Measurements from ENCODE around the gene SERTM1. TPM values are rescaled to one million over a fixed set of nuclear protein-coding genes. Genes with fewer than 3 reads are reported as not detected.

SERTM1 gene
- total and polyA plus RNA-seq, 2 of the 8 experiments (the other 6 are each of a cell fraction or from before 2014, with no cell fraction given), result 0.48 to 1.6 TPM

DNA sequence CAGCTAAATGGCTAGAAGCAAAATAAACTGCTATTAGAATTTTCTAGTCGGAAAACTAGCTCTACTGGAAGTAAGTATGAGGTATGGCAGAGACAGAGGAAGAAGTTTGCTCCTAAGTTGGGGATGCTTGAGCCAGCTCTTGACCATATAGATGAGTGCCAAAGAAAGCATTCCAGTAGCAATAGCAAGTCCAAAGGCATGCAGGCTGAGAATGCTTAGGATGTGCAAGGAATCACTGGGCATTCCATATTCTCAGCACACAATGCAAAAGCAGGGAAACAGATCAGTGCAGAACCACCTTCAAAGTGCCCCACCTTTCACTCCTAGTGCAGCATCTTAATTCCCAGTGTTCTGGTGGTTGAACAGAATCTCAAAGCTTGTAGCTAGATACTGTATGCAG is 32.9 kb downstream of the SERTM1 start:
- H3K4me3 ChIP-seq (ENCODE audit: extremely low read depth in 1 of 4, insufficient read depth in 2 of 4, low read depth in 3 of 4, low read length in 4 of 4), result no peak overlapping the region
- WGBS, 2 experiments (ENCODE audit: extremely low coverage in 1 of 2, insufficient coverage in 1 of 2, insufficient read length in 1 of 2, insufficient replicate concordance in 2 of 2, low coverage in 1 of 2, low lambda C conversion rate in 2 of 2, missing lambda C conversion rate in 1 of 2), result 100% methylated on average over 1 of the region's 1 CpG; no CpG with 5 or more reads in 1 of the 2 experiments
- no peak overlapping the region for H3K4ac ChIP-seq (replicated peaks; ENCODE audit: insufficient read length, low read depth, low read length)
- H3K4me1 ChIP-seq (replicated peaks in 1 of 4; ENCODE audit: control insufficient read depth in 3 of 4, insufficient read depth in 4 of 4, low read length in 3 of 4), result no peaks in the 10 kb centered on the region
- no peak overlapping the region for H2BK12ac ChIP-seq (ENCODE audit: low read depth, low read length)
- H3K79me2 ChIP-seq (ENCODE audit: control insufficient read depth in 1 of 2, insufficient read depth in 2 of 2, low read length in 2 of 2), result no peaks in the 10 kb centered on the region
- no peaks in the 10 kb centered on the region for H4K20me1 ChIP-seq (replicated peaks in 1 of 2; ENCODE audit: control insufficient read depth in 1 of 2, insufficient read depth in 2 of 2, low read length in 2 of 2)
- H4K8ac ChIP-seq (ENCODE audit: extremely low read depth, insufficient read depth, low read length), result no peak overlapping the region
- no peak overlapping the region for H3K4me2 ChIP-seq (ENCODE audit: insufficient read depth in 1 of 2, low read depth in 2 of 2, low read length in 2 of 2)
- H3K18ac ChIP-seq (ENCODE audit: extremely low read depth, low read length), result no peak overlapping the region
- no peaks in the 10 kb centered on the region for H3K27me3 ChIP-seq (replicated peaks in 1 of 4; ENCODE audit: control insufficient read depth in 3 of 4, extremely low read depth in 1 of 4, insufficient read depth in 3 of 4, low read length in 3 of 4)
- CTCF ChIA-PET (ENCODE audit: partially characterized antibody), result interaction anchor here (0.6 kb wide), 1 partner anchor 30 kb away, joined by 3 read pairs; no protein-coding TSS in a partner anchor
- H3K23me2 ChIP-seq (ENCODE audit: low read depth, low read length), result no peaks in the 10 kb centered on the region
- H3K36me3 ChIP-seq (ENCODE audit: control insufficient read depth in 2 of 4, insufficient read depth in 4 of 4, low read length in 3 of 4), result no peaks in the 10 kb centered on the region
- no peak overlapping the region for H2AFZ ChIP-seq (ENCODE audit: low read length)
- FAIRE-seq (no peak), DNase-seq (ENCODE audit: low read depth in 1 of 2, low spot score in 2 of 2) (no peak)
- no peaks in the 10 kb centered on the region for H3K79me1 ChIP-seq (ENCODE audit: low read depth, low read length)
- H2BK15ac ChIP-seq (ENCODE audit: low read length), result no peak overlapping the region
- H2BK120ac ChIP-seq (replicated peaks; ENCODE audit: low read depth, low read length), result no peak overlapping the region
- no peak overlapping the region for H3K23ac ChIP-seq (ENCODE audit: insufficient read length)
- no peak overlapping the region for H3K27ac ChIP-seq (ENCODE audit: low read depth, low read length)
- H2BK5ac ChIP-seq (ENCODE audit: low read depth, low read length), result no peak overlapping the region
- H3K9me3 ChIP-seq (ENCODE audit: insufficient read depth in 2 of 2, low read depth in 1 of 2, low read length in 1 of 2), result no peaks in the 10 kb centered on the region
- H2AK5ac ChIP-seq (ENCODE audit: low read depth, low read length), result no peak overlapping the region
- TF ChIP-seq TCF12 (IDR thresholded peaks at IDR 0.05; ENCODE audit: low read depth, low read length), result no peak
- no peak for TF ChIP-seq SP2 (IDR thresholded peaks at IDR 0.05; ENCODE audit: low read length)
- TF ChIP-seq JUND (IDR thresholded peaks at IDR 0.05; ENCODE audit: low read length), result no peak
- TF ChIP-seq NANOG (IDR thresholded peaks at IDR 0.05; ENCODE audit: insufficient read depth, low read depth, low read length, poor library complexity, severe bottlenecking), result no peak
- no peak for TF ChIP-seq MAFK (IDR thresholded peaks at IDR 0.05; ENCODE audit: low read depth, low read length)
- TF ChIP-seq NRF1 (IDR thresholded peaks at IDR 0.05; ENCODE audit: low read depth, low read length), result no peak
- no peak for TF ChIP-seq FOSL1 (IDR thresholded peaks at IDR 0.05; ENCODE audit: insufficient read depth, low read depth, low read length)
- TF ChIP-seq, protein P1, sequence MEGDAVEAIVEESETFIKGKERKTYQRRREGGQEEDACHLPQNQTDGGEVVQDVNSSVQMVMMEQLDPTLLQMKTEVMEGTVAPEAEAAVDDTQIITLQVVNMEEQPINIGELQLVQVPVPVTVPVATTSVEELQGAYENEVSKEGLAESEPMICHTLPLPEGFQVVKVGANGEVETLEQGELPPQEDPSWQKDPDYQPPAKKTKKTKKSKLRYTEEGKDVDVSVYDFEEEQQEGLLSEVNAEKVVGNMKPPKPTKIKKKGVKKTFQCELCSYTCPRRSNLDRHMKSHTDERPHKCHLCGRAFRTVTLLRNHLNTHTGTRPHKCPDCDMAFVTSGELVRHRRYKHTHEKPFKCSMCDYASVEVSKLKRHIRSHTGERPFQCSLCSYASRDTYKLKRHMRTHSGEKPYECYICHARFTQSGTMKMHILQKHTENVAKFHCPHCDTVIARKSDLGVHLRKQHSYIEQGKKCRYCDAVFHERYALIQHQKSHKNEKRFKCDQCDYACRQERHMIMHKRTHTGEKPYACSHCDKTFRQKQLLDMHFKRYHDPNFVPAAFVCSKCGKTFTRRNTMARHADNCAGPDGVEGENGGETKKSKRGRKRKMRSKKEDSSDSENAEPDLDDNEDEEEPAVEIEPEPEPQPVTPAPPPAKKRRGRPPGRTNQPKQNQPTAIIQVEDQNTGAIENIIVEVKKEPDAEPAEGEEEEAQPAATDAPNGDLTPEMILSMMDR (IDR thresholded peaks at IDR 0.05; ENCODE audit: control extremely low read depth in 1 of 3, insufficient read depth in 1 of 3, low read depth in 1 of 3, low read length in 3 of 3), result no peak
- no peak for TF ChIP-seq BACH1 (IDR thresholded peaks at IDR 0.05; ENCODE audit: low read length)
- no peak for TF ChIP-seq ASH2L (IDR thresholded peaks at IDR 0.05; ENCODE audit: low read length)
- TF ChIP-seq CBX8 (IDR thresholded peaks at IDR 0.05; ENCODE audit: borderline replicate concordance, low read depth, low read length), result no peak
- no peak overlapping the region for H4K5ac ChIP-seq (ENCODE audit: insufficient read length, low read depth, low read length)
- no peak overlapping the region for H4K91ac ChIP-seq (replicated peaks; ENCODE audit: insufficient read length, low read length)
- H3K14ac ChIP-seq (ENCODE audit: insufficient read length), result no peak overlapping the region
- no peak overlapping the region for H3K56ac ChIP-seq (replicated peaks; ENCODE audit: insufficient read length, low read depth, low read length)
- POLR2A ChIA-PET (ENCODE audit: partially characterized antibody), result no interaction called here
- H2BK20ac ChIP-seq (ENCODE audit: low read length), result no peak overlapping the region
- no peak overlapping the region for H3K9ac ChIP-seq (replicated peaks in 1 of 4; ENCODE audit: extremely low read depth in 1 of 4, low read depth in 3 of 4, low read length in 3 of 4)
